Measurements from ENCODE around the gene TCERG1L. TPM values are rescaled to one million over a fixed set of nuclear protein-coding genes. Genes with fewer than 3 reads are reported as not detected.

The TCERG1L gene
- polyA plus RNA-seq, 1 of the 3 experiments (the other 2 are of a cell fraction), result not detected

DNA sequence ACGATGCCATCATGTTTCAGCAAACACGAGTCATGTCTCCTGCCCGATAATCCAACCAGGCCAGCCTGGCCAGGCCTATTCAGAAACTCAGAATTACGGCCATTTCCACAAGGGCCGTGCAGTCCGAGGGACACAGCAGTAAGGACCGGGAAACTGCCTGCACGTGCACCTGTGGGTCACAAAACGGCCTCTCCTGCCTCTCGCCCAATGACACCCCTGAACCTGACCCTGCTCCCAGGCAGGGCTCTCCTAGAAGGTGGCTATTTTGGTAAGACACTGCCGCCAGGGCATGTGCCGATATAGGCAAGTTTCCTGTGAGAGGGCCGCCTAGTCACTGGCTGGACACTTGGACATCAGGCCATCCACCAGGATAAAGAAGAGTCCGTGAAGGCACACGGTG is 196.7 kb downstream of the TCERG1L start:
- no peaks in the 10 kb centered on the region for H3K9me2 ChIP-seq
- no peaks in the 10 kb centered on the region for H4K20me1 ChIP-seq (ENCODE audit: insufficient read depth)
- DNase-seq, result no peak
- CTCF ChIA-PET, result no interaction called here
- WGBS (ENCODE audit: low lambda C conversion rate), result 31% methylated on average over 5 of the region's 15 CpGs
- H3K4me1 ChIP-seq (ENCODE audit: control insufficient read depth in 1 of 2, insufficient read depth in 2 of 2, low read depth in 1 of 2, low read length in 1 of 2), result no peaks in the 10 kb centered on the region
- no peak overlapping the region for H3K4me3 ChIP-seq (ENCODE audit: low read depth in 2 of 2, low read length in 1 of 2)
- H3K36me3 ChIP-seq (replicated peaks in 1 of 2; ENCODE audit: control insufficient read depth in 1 of 2, insufficient read depth in 2 of 2, low read length in 1 of 2), result no peaks in the 10 kb centered on the region
- H3K79me2 ChIP-seq (ENCODE audit: insufficient read depth), result no peaks in the 10 kb centered on the region
- POLR2A ChIA-PET, result no interaction called here
- no peaks in the 10 kb centered on the region for H3K27me3 ChIP-seq (ENCODE audit: insufficient read depth)
- H3K4me2 ChIP-seq, result no peak overlapping the region
- TF ChIP-seq MXI1 (IDR thresholded peaks at IDR 0.05; ENCODE audit: low read depth, low read length) (no peak), CHD2 (IDR thresholded peaks at IDR 0.05; ENCODE audit: low read length, partially characterized antibody) (no peak), MEF2A (IDR thresholded peaks at IDR 0.05; ENCODE audit: borderline replicate concordance, low read depth) (no peak), RCOR1 (IDR thresholded peaks at IDR 0.05; ENCODE audit: low read length) (no peak)
- TF ChIP-seq, protein P1, sequence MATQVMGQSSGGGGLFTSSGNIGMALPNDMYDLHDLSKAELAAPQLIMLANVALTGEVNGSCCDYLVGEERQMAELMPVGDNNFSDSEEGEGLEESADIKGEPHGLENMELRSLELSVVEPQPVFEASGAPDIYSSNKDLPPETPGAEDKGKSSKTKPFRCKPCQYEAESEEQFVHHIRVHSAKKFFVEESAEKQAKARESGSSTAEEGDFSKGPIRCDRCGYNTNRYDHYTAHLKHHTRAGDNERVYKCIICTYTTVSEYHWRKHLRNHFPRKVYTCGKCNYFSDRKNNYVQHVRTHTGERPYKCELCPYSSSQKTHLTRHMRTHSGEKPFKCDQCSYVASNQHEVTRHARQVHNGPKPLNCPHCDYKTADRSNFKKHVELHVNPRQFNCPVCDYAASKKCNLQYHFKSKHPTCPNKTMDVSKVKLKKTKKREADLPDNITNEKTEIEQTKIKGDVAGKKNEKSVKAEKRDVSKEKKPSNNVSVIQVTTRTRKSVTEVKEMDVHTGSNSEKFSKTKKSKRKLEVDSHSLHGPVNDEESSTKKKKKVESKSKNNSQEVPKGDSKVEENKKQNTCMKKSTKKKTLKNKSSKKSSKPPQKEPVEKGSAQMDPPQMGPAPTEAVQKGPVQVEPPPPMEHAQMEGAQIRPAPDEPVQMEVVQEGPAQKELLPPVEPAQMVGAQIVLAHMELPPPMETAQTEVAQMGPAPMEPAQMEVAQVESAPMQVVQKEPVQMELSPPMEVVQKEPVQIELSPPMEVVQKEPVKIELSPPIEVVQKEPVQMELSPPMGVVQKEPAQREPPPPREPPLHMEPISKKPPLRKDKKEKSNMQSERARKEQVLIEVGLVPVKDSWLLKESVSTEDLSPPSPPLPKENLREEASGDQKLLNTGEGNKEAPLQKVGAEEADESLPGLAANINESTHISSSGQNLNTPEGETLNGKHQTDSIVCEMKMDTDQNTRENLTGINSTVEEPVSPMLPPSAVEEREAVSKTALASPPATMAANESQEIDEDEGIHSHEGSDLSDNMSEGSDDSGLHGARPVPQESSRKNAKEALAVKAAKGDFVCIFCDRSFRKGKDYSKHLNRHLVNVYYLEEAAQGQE (IDR thresholded peaks at IDR 0.05; ENCODE audit: low read depth, low read length), result no peak
- no peak overlapping the region for H3K9ac ChIP-seq
- no peaks in the 10 kb centered on the region for H3F3A ChIP-seq (replicated peaks; ENCODE audit: insufficient read depth)
- H3K27ac ChIP-seq (ENCODE audit: low read depth in 2 of 2, low read length in 1 of 2), result no peak overlapping the region
- no peaks in the 10 kb centered on the region for H3K9me3 ChIP-seq
- no peak overlapping the region for H2AFZ ChIP-seq (ENCODE audit: low read depth)

DNA sequence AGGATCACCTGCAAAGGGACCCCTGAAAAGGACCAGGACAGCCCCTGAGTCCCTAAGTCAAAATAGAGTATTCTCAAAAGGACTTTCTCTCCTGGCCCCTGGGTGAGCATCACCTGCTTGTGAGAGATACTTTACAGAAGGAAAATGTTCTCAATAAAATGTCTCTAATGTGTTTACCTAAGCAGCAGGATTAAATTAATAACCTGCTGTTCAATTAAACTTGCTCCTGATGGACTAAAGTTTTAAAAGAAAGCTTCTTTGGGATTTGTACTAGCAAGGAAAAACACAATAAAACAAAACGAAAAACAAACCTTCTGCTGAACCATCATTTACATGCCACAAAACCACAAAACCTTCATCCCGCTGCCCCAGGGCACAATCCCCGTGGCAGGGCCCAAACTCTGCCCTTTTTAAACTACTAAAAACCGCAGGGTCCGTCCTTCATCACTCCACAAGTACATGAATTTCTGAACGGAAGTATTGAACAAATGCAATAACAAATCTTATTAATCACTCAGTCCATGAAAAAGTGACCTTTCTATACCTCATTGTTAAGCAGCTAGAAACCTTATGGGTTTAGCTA is 197.7 kb downstream of the TCERG1L start:
- WGBS (ENCODE audit: low lambda C conversion rate), result 32% methylated on average over 5 of the region's 6 CpGs
- Histone ChIP-seq H3K9ac (no peak overlapping the region), H3K4me2 (no peak overlapping the region), H3K4me1 (ENCODE audit: control insufficient read depth in 1 of 2, insufficient read depth in 2 of 2, low read depth in 1 of 2, low read length in 1 of 2) (no peaks in the 10 kb centered on the region), H3K36me3 (replicated peaks in 1 of 2; ENCODE audit: control insufficient read depth in 1 of 2, insufficient read depth in 2 of 2, low read length in 1 of 2) (no peaks in the 10 kb centered on the region), H3F3A (replicated peaks; ENCODE audit: insufficient read depth) (no peaks in the 10 kb centered on the region), H3K27ac (ENCODE audit: low read depth in 2 of 2, low read length in 1 of 2) (no peak overlapping the region), H4K20me1 (ENCODE audit: insufficient read depth) (no peaks in the 10 kb centered on the region), H3K4me3 (ENCODE audit: low read depth in 2 of 2, low read length in 1 of 2) (no peak overlapping the region), H3K79me2 (ENCODE audit: insufficient read depth) (no peaks in the 10 kb centered on the region), H3K27me3 (ENCODE audit: insufficient read depth) (no peaks in the 10 kb centered on the region), H2AFZ (ENCODE audit: low read depth) (no peak overlapping the region), H3K9me2 (no peaks in the 10 kb centered on the region), H3K9me3 (no peaks in the 10 kb centered on the region)
- TF ChIP-seq JUND (IDR thresholded peaks at IDR 0.05) (no peak), POLR2AphosphoS5 (IDR thresholded peaks at IDR 0.05; ENCODE audit: low read depth, low read length) (no peak), GATA2 (CRISPR knock-in tag; IDR thresholded peaks at IDR 0.05) (no peak), FOSL2 (IDR thresholded peaks at IDR 0.05; ENCODE audit: borderline replicate concordance, low read depth) (no peak), NRF1 (IDR thresholded peaks at IDR 0.05; ENCODE audit: low read depth, low read length) (no peak), MEF2A (IDR thresholded peaks at IDR 0.05; ENCODE audit: borderline replicate concordance, low read depth) (no peak), SIN3A (IDR thresholded peaks at IDR 0.05; ENCODE audit: borderline replicate concordance, low read depth, low read length) (no peak), ELF1 (IDR thresholded peaks at IDR 0.05) (no peak), EZH2phosphoT487 (IDR thresholded peaks at IDR 0.05; ENCODE audit: borderline replicate concordance, low read depth) (no peak), RAD21 (IDR thresholded peaks at IDR 0.05; ENCODE audit: low read length) (no peak), CHD2 (IDR thresholded peaks at IDR 0.05; ENCODE audit: low read length, partially characterized antibody) (no peak), SMC3 (IDR thresholded peaks at IDR 0.05; ENCODE audit: low read depth, low read length) (no peak), TCF12 (IDR thresholded peaks at IDR 0.05) (no peak)
- TF ChIP-seq, protein P1 (IDR thresholded peaks at IDR 0.05; ENCODE audit: low read depth, low read length), result no peak
- no peak for DNase-seq
- ChIA-PET CTCF (no interaction called here), POLR2A (no interaction called here)
